PC-9 (cell line): ENCODE measurements around the gene RBM24.

Experiments used
- CTCF ChIP-seq: fragments of 200-600 bp; sonication (generic); conservative IDR thresholded peaks from 2 replicates; pipeline ENCODE4 v1.6.1; 2017; ENCODE audit warnings: mixed run types, antibody characterized with exemption, mild to moderate bottlenecking, moderate library complexity
- EZH2 ChIP-seq: fragments of 200-600 bp; sonication (generic); IDR thresholded peaks from 2 replicates; pipeline ENCODE4 v1.8.0; 2017; ENCODE audit warnings: antibody characterized with exemption, low read depth

GRCh38 chr6:17341117-17341805 is 60.1 kb downstream of the RBM24 start:
- TF ChIP-seq CTCF, result no peak
- TF ChIP-seq EZH2, result no peak
